Measurements from ENCODE around the gene RAPGEF5. TPM values are rescaled to one million over a fixed set of nuclear protein-coding genes. Genes with fewer than 3 reads are reported as not detected.

Gene RAPGEF5
- total and polyA plus RNA-seq, 8 donors = 1.5 to 190 (median 12.7) TPM

DNA sequence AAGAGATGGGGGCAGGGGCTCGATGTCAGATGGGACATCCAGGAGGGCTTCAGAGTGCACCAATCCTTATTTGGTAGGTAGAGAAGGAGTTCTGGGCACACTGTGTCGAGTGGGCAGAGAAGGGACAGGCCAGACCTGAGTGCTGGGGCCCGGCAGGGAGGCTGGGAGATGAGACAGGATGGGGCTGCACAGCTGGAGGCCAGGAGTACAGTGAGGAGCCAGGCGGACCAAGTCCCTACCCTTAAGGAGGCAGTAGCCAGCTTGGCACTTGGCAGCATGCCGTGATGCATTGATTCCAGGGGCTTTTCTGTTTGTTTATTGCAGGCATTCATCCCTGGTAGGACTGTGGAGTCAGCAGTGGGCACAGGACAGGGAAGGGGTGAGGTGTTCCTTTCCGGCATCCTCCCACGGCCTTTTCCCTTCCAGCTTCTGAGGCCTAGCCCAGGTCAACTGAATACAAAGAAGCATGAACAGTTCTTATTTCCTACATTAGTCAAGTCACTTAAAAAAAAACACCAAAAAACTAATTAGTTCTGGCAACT is 242.4 kb downstream of the RAPGEF5 start:
- peak overlapping the region in 1 of 5 donors; percentile 32 for H3K27ac ChIP-seq
- DNase-seq = no peak
- H3K36me3 ChIP-seq = peaks cover 0 to 6% (median 0%) of the 10 kb centered on the region in 4 donors
- no peaks in the 10 kb centered on the region for H3K9me3 ChIP-seq
- H3K27me3 ChIP-seq = no peaks in the 10 kb centered on the region
- intact Hi-C loops (cut with DNase I; ENCODE audit: low total_unique reads) = no loop called here
- TF ChIP-seq, protein P1, sequence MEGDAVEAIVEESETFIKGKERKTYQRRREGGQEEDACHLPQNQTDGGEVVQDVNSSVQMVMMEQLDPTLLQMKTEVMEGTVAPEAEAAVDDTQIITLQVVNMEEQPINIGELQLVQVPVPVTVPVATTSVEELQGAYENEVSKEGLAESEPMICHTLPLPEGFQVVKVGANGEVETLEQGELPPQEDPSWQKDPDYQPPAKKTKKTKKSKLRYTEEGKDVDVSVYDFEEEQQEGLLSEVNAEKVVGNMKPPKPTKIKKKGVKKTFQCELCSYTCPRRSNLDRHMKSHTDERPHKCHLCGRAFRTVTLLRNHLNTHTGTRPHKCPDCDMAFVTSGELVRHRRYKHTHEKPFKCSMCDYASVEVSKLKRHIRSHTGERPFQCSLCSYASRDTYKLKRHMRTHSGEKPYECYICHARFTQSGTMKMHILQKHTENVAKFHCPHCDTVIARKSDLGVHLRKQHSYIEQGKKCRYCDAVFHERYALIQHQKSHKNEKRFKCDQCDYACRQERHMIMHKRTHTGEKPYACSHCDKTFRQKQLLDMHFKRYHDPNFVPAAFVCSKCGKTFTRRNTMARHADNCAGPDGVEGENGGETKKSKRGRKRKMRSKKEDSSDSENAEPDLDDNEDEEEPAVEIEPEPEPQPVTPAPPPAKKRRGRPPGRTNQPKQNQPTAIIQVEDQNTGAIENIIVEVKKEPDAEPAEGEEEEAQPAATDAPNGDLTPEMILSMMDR (IDR thresholded peaks at IDR 0.05) = no peak
- TF ChIP-seq POLR2A (IDR thresholded peaks at IDR 0.05) (no peak), EP300 (IDR thresholded peaks at IDR 0.05) (no peak), POLR2AphosphoS5 (IDR thresholded peaks at IDR 0.05) (no peak)
- H3K4me3 ChIP-seq = no peak overlapping the region
- WGBS, 5 donors = 71 to 82% (median 77%) methylated on average over 7 of the region's 7 CpGs
- peaks cover 0 to 14% (median 7%) of the 10 kb centered on the region in 4 donors for H3K4me1 ChIP-seq

DNA sequence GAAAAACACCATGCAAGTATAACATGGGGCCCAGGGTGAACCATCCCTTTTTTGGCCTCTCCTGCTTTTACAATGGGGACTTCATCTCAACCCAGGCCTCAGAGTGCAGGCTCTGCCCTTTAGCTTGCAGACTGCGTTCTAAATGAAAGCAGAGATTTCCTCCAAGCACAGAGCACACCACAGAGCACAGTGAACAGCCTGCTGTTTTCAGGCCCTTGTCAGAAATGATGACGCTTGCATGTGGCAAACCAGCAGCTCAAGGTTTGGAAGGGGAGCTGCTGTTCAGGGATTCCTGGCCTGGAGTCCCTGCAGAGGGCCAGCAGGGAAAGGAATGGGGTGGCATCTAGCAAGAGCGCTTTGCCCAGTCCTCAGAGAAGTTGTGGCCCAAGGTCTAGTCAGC is 243.9 kb downstream of the RAPGEF5 start:
- no peak overlapping the region for H3K27ac ChIP-seq
- peaks cover 0 to 14% (median 7%) of the 10 kb centered on the region in 4 donors for H3K4me1 ChIP-seq
- WGBS, 5 donors = 63 to 94% (median 75%) methylated on average over 3 of the region's 3 CpGs
- H3K4me3 ChIP-seq = no peak overlapping the region
- no peak for DNase-seq
- TF ChIP-seq POLR2A (IDR thresholded peaks at IDR 0.05) (no peak), EP300 (IDR thresholded peaks at IDR 0.05) (no peak)
- no peaks in the 10 kb centered on the region for H3K27me3 ChIP-seq
- no peaks in the 10 kb centered on the region for H3K9me3 ChIP-seq
- H3K36me3 ChIP-seq = no peaks in the 10 kb centered on the region
- intact Hi-C loops (cut with DNase I; ENCODE audit: low total_unique reads) = no loop called here

DNA sequence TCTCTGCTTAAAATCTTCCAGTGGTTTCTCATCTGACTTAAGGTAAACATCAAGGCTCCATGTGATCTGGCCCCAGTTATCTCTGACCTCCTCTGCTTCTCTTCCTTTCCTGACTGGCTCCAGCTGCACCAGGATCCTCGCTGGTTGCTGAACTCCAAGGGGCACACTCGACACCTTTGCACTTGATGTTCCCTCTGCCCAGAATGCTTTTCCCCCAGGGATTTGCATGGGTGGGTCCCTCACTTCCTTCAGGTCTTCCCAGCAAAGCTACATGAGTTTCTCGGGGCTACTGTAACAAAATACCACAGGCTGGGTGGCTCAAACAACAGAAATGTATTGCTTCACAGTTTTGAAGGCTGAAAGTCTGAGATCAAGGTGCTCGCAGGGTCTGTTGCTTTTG is 245.3 kb downstream of the RAPGEF5 start:
- intact Hi-C loops (cut with DNase I; ENCODE audit: low total_unique reads) = no loop called here
- H3K36me3 ChIP-seq = no peaks in the 10 kb centered on the region
- DNase-seq = no peak
- H3K9me3 ChIP-seq = no peaks in the 10 kb centered on the region
- H3K27me3 ChIP-seq = no peaks in the 10 kb centered on the region
- 86 to 91% (median 90%) methylated on average over 4 of the region's 4 CpGs for WGBS, 5 donors
- peaks cover 0 to 14% (median 7%) of the 10 kb centered on the region in 4 donors for H3K4me1 ChIP-seq
- no peak for TF ChIP-seq EP300 (IDR thresholded peaks at IDR 0.05)
- TF ChIP-seq POLR2AphosphoS5 (IDR thresholded peaks at IDR 0.05) = no peak
- no peak for TF ChIP-seq POLR2A (IDR thresholded peaks at IDR 0.05)
- TF ChIP-seq, protein P1 (IDR thresholded peaks at IDR 0.05) = no peak
- no peak overlapping the region for H3K4me3 ChIP-seq
- no peak overlapping the region for H3K27ac ChIP-seq

DNA sequence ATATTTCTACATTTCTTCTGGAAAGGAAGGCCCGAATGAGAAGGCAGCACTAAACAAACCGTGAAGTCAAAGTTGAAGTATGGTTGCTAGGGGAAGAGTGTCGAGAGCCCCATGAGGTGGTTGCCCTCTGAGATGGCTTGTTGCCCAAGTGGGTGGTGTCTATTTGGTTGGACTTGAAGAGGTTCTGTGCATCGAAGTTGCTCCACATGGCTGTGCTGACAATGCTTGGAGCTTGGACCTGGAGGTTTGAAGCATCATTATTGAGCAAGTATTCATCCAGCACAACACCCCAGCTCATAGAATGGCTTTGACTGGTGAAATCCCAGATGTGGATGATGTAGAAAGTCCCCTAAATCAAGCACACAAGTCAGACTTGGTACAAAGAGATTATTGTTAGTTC is 246.1 kb downstream of the RAPGEF5 start:
- TF ChIP-seq POLR2AphosphoS5 (IDR thresholded peaks at IDR 0.05) = no peak
- TF ChIP-seq, protein P1 (IDR thresholded peaks at IDR 0.05) = no peak
- TF ChIP-seq POLR2A (IDR thresholded peaks at IDR 0.05) = no peak
- no peak for TF ChIP-seq EP300 (IDR thresholded peaks at IDR 0.05)
- no peaks in the 10 kb centered on the region for H3K27me3 ChIP-seq
- H3K4me3 ChIP-seq = no peak overlapping the region
- DNase-seq = no peak
- H3K36me3 ChIP-seq = no peaks in the 10 kb centered on the region
- H3K27ac ChIP-seq = no peak overlapping the region
- peaks cover 0 to 14% (median 7%) of the 10 kb centered on the region in 4 donors for H3K4me1 ChIP-seq
- 47 to 67% (median 50%) methylated on average over 3 to 4 of the region's 4 CpGs for WGBS, 5 donors
- intact Hi-C loops (cut with DNase I; ENCODE audit: low total_unique reads) = no loop called here
- H3K9me3 ChIP-seq = no peaks in the 10 kb centered on the region

GRCh38 chr7:22110227-22110839 is 246.6 kb downstream of the RAPGEF5 start:
- Histone ChIP-seq H3K36me3 (no peaks in the 10 kb centered on the region), H3K27ac (no peak overlapping the region), H3K9me3 (no peaks in the 10 kb centered on the region), H3K27me3 (no peaks in the 10 kb centered on the region), H3K4me3 (no peak overlapping the region), H3K4me1 (peaks cover 0 to 14% (median 7%) of the 10 kb centered on the region in 4 donors)
- TF ChIP-seq EP300 (IDR thresholded peaks at IDR 0.05) (no peak), POLR2AphosphoS5 (IDR thresholded peaks at IDR 0.05) (peak in 1 of 3 donors; percentile 16)
- TF ChIP-seq, protein P1 (IDR thresholded peaks at IDR 0.05) = peak in 5 of 7 experiments; percentile 61 to 95 (median 66)
- 7 to 12% (median 9%) methylated on average over 6 of the region's 6 CpGs for WGBS, 5 donors
- intact Hi-C loops (cut with DNase I; ENCODE audit: low total_unique reads) = no loop called here
- peak; percentile 64 to 95 for DNase-seq

Measured in stomach (tissue), 9 donors.